ENCODE results near the gene MED4.
"Not testable (repeated sequence)": the region's sequence is repeated elsewhere in the genome, so short reads cannot be mapped to it uniquely, and the experiment has no call there.

MED4 gene

DNA sequence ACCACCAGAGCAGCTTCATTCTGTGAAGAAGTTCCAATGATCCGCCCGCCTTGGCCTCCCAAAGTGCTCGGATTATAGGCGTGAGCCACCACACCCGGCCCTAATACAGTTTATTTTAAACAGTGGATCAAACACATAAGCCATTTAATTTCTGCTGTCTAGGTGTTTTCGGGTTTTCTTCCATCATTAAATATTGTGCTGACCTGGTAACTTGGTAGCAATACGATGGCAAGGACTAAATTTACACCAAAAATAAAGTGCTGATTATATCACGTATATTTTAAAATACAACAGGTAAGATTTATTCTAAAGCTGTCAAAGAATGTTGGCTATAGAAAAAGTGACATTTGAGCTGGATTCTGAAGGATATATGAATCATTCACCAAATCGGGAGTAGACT lies 1.3 kb downstream of the MED4 start:
- no peak for DNase-seq

DNA sequence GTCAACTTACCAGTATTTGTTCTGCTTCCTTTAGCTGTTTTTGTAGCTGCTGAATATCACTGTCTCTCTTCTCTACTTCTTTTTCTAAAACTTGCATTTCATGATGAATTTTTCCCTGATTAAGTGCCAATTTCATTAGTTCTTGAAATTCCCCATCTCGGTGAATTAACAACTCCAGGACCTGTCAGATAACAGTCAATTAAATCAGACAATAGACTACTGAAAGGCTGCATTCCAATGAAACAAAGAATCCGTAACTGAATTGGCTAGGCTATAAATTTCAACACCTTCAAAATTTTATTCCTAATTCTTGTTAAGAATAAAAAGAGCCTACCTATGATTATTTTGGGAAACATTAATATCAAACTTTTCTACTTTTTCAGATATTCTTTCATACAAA lies 8.6 kb downstream of the MED4 start:
- no peak for DNase-seq

DNA sequence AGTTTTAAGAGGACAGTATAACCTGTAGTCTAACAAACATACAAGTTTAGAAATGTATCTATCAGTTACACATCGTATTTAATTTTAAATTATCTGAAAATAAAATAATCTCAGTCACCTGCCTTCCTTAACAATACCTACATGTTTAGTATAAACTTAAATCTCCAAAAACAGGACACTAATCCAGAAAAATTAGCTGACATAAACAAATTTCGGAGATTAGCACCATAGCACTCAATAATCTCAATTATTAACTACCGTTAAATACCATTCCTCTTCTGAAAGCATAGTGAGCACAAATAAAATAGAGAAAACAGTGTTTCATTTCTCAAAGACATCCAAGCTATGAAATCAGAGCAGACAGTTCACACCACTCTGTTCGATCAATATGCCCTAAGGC lies 13.2 kb downstream of the MED4 start:
- no peak for DNase-seq

- no peak for DNase-seq
Observed at GRCh38 chr13:48078251-48078656, 16.6 kb downstream of the MED4 start.

GRCh38 chr13:48074006-48074405 lies 20.9 kb downstream of the MED4 start:
- no peak for DNase-seq

- DNase-seq, result no peak
Observed at GRCh38 chr13:48072787-48073186, 22.1 kb downstream of the MED4 start.

DNA sequence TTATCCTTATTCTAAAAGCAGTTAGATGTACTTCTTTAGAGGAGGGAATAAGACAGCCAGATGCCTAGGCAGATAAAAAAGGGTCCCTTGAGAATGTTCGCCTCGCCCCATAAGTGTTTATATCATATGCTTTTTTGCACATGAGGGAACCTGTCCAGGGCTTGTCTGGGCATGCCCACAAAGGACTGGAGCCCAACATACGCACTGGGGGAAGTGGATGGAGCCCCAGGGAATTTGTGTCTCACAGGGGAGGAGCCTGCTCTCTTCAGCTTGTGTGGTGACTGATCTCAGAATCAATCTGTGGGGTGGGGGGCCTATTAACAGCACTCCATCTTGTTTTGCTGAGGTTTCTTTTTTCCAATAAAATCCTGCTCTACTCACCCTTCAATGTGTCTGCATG lies 22.6 kb downstream of the MED4 start:
- no peak for DNase-seq

DNA sequence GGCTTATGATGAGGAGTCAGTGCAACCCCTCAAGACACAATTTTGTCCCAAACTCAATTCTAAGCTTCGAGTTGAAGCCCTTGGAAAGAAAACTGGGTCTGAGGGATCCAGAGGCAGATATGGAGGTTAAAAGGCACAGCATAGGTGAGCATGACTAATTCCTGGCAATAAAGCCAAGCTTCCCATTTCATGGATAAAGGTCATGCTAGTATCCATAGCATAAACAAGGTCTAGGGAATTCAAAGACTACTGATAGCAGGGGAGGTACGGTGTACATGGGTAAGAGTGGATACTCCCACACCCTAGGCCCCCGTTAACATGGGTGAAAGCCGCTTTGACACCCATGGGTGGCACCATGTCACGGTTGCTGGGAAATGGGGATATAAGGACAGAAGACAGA lies 24.0 kb downstream of the MED4 start:
- no peak for DNase-seq

DNA sequence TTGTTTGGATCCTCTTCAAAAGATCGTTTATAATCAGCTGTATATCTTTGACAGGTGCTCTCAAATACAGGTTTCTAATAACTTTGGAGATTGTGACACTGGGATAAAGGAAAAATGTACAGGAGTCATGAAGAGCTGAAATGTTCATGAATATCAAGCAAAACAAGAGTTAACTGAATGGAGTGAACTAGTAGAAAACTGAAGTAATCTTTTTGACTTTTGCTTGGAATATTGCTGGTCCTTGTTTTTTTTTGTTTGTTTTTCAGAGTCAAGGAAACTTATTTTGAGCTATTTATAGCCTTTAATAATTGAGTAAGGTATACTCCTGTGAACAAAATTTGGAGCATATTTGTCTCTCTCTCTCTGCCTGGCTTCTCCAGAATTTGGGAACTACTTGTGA lies 25.3 kb downstream of the MED4 start:
- no peak for DNase-seq

- no peak for DNase-seq
Observed at GRCh38 chr13:48068952-48069351, 26.0 kb downstream of the MED4 start.

DNA sequence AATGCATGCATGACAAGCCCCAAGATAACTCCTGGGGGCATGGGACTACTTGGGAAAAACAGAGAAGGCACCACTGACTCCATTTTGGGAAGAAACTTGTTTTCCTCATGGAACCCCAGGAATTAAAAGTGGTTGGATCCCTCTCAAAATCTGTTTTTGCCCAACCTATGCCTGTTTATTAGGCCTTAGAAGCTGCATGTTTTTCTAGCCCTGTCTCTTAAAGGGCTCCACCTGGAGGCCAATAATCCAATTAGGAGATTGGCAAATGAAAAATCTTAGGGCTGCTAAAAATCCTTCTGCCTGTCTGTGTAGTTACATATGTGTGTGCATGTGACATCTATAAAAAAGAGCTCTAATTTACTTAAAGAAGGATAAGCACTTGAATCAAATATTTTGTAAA lies 26.9 kb downstream of the MED4 start:
- DNase-seq, result no peak

- DNase-seq, result peak in 1 of 3 donors; percentile 14
Observed at GRCh38 chr13:48066310-48066989, 28.5 kb downstream of the MED4 start.

DNA sequence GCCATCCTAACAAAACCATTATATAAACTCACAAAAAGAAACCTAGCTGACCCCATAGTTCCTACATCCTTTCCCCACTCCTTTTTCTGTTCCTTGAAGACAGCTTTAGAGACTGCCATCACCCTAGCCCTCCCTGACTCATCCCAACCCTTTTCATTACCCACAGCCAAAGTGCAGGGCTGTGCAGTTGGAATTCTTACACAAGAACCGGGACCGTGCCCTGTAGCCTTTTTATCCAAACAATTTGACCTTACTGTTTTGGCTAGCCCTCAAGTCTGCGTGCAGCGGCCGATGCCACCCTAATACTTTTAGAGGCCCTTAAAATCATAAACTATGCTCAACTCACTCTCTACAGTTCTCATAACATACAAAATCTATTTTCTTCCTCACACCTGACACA lies 35.0 kb downstream of the MED4 start:
- not testable (repeated sequence) for DNase-seq

- not testable (repeated sequence) for DNase-seq
Observed at GRCh38 chr13:48058536-48058935, 36.4 kb downstream of the MED4 start.

DNA sequence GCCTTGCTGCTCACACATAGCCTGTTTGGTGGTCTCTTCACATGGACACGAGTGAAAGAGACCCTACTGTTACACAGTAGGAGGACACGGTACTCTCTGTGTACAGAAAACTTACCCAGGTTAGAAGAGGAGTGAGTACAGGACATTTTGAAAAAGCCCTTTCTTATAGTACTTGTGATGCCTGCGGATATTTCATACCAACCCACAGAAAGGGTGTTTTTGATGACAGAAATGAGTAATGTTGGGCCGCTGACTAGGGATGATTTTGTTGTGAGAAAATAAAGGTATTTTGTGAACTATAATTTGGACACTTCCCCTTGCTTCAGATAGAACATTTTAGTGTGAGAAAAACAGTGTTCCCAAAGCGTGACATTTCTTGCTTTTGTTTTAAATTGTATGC lies 39.2 kb downstream of the MED4 start:
- DNase-seq, result no peak

DNA sequence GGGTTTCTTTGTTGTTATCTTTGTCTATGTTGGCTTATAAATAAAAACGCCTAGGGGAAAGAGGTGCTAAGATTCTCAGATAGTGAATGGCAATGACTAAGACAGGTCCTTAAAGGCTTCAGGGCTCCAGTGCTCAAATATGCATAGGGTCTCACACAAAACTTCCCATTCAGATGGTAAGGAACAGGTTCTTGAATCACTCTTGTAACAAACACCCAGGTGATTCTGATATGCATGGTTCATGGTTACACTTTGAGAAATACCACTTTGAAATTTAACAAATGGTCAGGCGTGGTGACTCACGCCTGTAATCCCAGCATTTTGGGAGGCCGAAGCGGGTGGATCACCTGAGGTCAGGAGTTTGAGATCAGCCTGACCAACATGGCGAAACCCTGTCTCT lies 40.3 kb downstream of the MED4 start:
- no peak for DNase-seq

DNA sequence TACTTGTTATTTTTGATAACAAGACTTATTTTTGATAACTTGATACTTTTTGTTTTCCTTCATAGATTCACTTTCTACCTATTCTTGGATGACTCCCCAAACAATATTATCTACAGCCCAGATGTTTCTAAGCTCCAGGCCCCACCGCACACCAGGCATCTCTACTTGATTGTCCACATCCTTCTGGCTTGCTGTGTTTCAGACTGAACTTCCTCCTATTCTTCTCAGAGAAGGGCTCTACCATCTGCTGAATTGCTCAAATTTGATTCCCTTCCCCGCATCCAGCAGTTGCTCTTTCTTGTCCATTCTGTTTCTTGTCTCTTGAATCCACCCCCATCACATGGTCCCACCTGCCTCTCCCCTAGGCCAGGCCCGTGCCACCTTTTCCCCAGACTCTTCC lies 44.4 kb downstream of the MED4 start:
- no peak for DNase-seq

DNA sequence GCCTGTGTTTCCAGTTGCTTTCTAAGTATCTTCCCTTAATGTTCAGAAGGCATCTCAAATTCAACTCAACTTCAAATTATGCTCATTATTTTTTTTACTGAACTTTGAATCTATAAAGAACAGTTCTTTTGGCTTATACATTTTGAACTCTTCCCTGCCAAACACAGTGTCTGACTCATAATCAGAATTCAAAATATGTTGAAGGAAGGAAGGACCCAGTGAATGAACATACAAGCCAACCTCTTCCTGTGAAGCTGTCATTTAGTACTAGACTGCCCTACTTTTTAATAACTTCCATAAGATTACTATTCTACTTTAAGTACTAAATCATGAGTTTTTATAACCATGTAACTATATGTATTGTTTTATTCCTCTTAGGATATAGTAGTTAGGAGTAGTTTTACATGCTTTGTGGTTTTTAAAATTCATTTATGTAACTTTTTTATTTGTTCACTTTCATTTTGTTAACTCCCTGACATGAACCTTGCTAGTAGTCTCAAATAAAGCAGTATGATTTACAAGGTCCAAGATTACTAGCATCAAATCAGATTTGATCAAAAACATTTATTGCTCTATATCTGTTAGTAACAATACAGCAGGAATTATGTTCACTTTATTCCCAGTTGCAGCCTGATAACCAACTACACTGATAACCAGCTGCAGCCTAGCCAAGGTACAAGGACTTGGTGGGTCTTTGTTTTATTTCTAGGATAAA lies 51.0 kb downstream of the MED4 start:
- DNase-seq, result no peak

GRCh38 chr13:48042894-48043293 lies 52.0 kb downstream of the MED4 start:
- no peak for DNase-seq

DNA sequence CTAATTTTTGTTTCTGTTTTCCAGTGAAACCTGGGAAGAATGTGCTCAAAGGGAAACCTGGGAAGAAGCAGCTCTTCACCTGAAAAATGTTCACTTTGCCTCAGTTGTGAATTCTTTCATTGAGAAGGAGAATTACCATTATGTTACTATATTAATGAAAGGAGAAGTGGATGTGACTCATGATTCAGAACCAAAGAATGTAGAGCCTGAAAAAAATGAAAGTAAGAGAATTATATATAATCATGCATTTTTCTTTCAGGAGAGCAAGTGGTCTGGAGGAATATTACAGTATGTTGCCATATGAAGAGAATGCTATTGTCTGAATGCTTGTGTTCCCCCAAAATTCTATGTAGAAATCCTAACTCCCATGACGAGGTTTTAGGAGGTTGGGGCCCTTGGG lies 54.0 kb downstream of the MED4 start:
- peak in 1 of 3 donors; percentile 20 for DNase-seq

GRCh38 chr13:48040049-48040448 lies 54.9 kb downstream of the MED4 start:
- DNase-seq, result no peak

- DNase-seq, result peak in 2 of 3 donors; percentile 8 to 34
Observed at GRCh38 chr13:48038761-48039160, 56.1 kb downstream of the MED4 start.

GRCh38 chr13:48037346-48038173 lies 57.3 kb downstream of the MED4 start, which contains the start of gene NUDT15:
Gene NUDT15 (plus strand): TSS chr13:48037726. CDS start chr13:48037747, 21 bp downstream.
- peak; percentile 95 to 98 (median 97) for DNase-seq

- DNase-seq, result no peak
Observed at GRCh38 chr13:48029859-48030258, 65.0 kb downstream of the MED4 start.

Data from suppressor macrophage treated with lipopolysaccharide for 1 hour (primary cell).